Liver (tissue), 3 donors: Measurements from ENCODE around the gene CD63.

Experiments used
- ATF3 ChIP-seq: IDR thresholded peaks from 2 replicates; pipeline ENCODE4 v1.6.1; 2016; ENCODE audit warnings: antibody characterized with exemption
- CTCF ChIP-seq: fragments of 150-350 bp; IDR thresholded peaks from 2 replicates; pipeline ENCODE4 v1.5.1; 2017; ENCODE audit warnings: improper control_type of control experiment, low read depth, low read length; ENCODE audit not compliant: missing input control
- FOXA1 ChIP-seq: IDR thresholded peaks from 2 replicates; pipeline ENCODE4 v1.6.1; 2016; ENCODE audit warnings: antibody characterized with exemption
- GABPA ChIP-seq, 2 donors: IDR thresholded peaks in 1 of 2; conservative IDR thresholded peaks in 1 of 2; 2 replicates each; pipeline ENCODE4 v1.6.1; 2016; ENCODE audit warnings: antibody characterized with exemption in 2 of 2, mild to moderate bottlenecking in 1 of 2, moderate library complexity in 1 of 2
- HNF4G ChIP-seq: IDR thresholded peaks from 2 replicates; pipeline ENCODE4 v1.6.1; 2016; ENCODE audit warnings: antibody characterized with exemption
- JUND ChIP-seq, 2 donors: IDR thresholded peaks; 2 replicates each; pipeline ENCODE4 v1.6.1; 2016; ENCODE audit warnings: antibody characterized with exemption in 2 of 2
- MAX ChIP-seq: IDR thresholded peaks from 2 replicates; pipeline ENCODE4 v1.6.1; 2016; ENCODE audit warnings: antibody characterized with exemption
- RAD21 ChIP-seq, 2 donors: IDR thresholded peaks; 2 replicates each; pipeline ENCODE4 v1.6.1; 2016; ENCODE audit warnings: antibody characterized with exemption in 2 of 2, mild to moderate bottlenecking in 2 of 2
- REST ChIP-seq: IDR thresholded peaks from 2 replicates; pipeline ENCODE4 v1.6.1; 2016; ENCODE audit warnings: antibody characterized with exemption, mild to moderate bottlenecking
- TAF1 ChIP-seq: conservative IDR thresholded peaks from 2 replicates; pipeline ENCODE4 v1.6.1; 2016; ENCODE audit warnings: antibody characterized with exemption, mild to moderate bottlenecking
- YY1 ChIP-seq: IDR thresholded peaks from 2 replicates; pipeline ENCODE4 v1.6.1; 2016; ENCODE audit warnings: antibody characterized with exemption, mild to moderate bottlenecking
- ZBTB33 ChIP-seq: IDR thresholded peaks from 2 replicates; pipeline ENCODE4 v1.6.1; 2016; ENCODE audit warnings: antibody characterized with exemption
- donor health status: healthy.
- donor health status: healthy.

- TF ChIP-seq CTCF (no peak), FOXA1 (no peak), ZBTB33 (no peak), HNF4G (no peak), YY1 (no peak), TAF1 (no peak), REST (no peak), GABPA (IDR thresholded peaks at IDR 0.05 in 1 of 2, conservative IDR thresholded peaks at IDR 0.05 in 1 of 2) (no peak), JUND (IDR thresholded peaks at IDR 0.05) (no peak), MAX (no peak), RAD21 (IDR thresholded peaks at IDR 0.05) (no peak), ATF3 (no peak)
Measured at GRCh38 chr12:55700255-55701018, 28.4 kb downstream of the CD63 start.
